ENCODE data around the gene ARHGEF25. TPM values are rescaled to one million over a fixed set of nuclear protein-coding genes. Genes with fewer than 3 reads are reported as not detected.

The ARHGEF25 gene
- total and polyA plus RNA-seq, 2 donors from 2014 or later: 10.9 to 15.0 TPM

GRCh38 chr12:57623811-57624390 lies 12.7 kb downstream of the ARHGEF25 start:
- intact Hi-C loops (cut with DNase I): loop anchor here (5.0 kb wide), 1 partner anchor 42 kb away; no protein-coding TSS in a partner anchor
- no peaks in the 10 kb centered on the region for H3K36me3 ChIP-seq (ENCODE audit: control insufficient read depth in 2 of 3, insufficient read depth in 3 of 3, low read length in 3 of 3)
- FAIRE-seq (no peak), DNase-seq (peak in 1 of 5 donors; percentile 19)
- no peak overlapping the region for H3K4me3 ChIP-seq (ENCODE audit: low read length in 3 of 3)
- H3K9me3 ChIP-seq (ENCODE audit: control insufficient read depth in 2 of 3, insufficient read depth in 1 of 3, low read length in 3 of 3): no peaks in the 10 kb centered on the region
- peaks cover 55% of the 10 kb centered on the region for H3K27me3 ChIP-seq (ENCODE audit: control insufficient read depth, insufficient read depth, low read length)
- H3K4me1 ChIP-seq (ENCODE audit: control insufficient read depth in 2 of 3, insufficient read depth in 2 of 3, low read depth in 1 of 3, low read length in 3 of 3): peaks cover 0 to 19% (median 5%) of the 10 kb centered on the region in 3 donors
- no peak overlapping the region for H3K9ac ChIP-seq (ENCODE audit: low read length in 3 of 3)
- H3K27ac ChIP-seq (ENCODE audit: low read depth in 2 of 2, low read length in 2 of 2): no peak overlapping the region
- no peak for TF ChIP-seq CTCF (IDR thresholded peaks at IDR 0.05; ENCODE audit: borderline replicate concordance, extremely low read depth, insufficient read depth)

DNA sequence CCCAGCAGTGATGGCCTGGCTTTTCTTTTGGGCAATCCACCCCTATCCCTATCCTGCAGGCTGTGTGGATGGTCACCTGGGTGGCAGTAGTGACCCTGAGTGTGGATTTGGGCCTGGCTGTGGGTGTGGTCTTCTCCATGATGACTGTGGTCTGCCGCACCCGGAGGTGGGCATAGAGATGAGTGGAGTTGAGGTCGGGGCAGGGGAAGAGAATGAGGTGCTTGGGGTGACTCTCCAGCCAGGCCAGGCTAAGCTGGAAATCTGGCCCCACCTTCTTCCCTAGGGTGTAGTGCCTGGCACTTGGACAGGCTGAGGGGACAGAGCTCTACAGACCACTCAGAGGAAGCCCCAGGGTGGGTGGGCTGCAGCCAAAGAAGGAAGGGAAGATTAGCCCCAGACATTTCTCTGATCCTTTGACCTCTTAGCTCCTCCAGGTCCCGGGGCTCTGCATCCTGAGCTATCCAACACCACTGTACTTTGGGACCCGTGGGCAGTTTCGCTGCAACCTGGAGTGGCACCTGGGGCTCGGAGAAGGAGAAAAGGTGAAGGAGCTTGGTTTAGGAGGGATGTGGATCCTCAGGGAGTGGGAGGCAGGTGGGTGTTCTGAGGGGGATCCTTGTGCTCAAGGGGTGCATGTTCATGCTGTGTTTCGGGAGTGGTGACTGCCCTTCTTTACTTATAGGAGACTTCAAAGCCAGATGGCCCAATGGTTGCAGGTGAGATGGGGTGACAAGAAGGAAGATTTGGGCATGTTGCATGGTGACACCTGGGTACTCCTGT lies 13.4 kb downstream of the ARHGEF25 start:
- no peak overlapping the region for H3K27ac ChIP-seq (ENCODE audit: low read depth in 2 of 2, low read length in 2 of 2)
- peaks cover 58% of the 10 kb centered on the region for H3K27me3 ChIP-seq (ENCODE audit: control insufficient read depth, insufficient read depth, low read length)
- peaks cover 0 to 19% (median 5%) of the 10 kb centered on the region in 3 donors for H3K4me1 ChIP-seq (ENCODE audit: control insufficient read depth in 2 of 3, insufficient read depth in 2 of 3, low read depth in 1 of 3, low read length in 3 of 3)
- H3K9me3 ChIP-seq (ENCODE audit: control insufficient read depth in 2 of 3, insufficient read depth in 1 of 3, low read length in 3 of 3): no peaks in the 10 kb centered on the region
- no peak overlapping the region for H3K9ac ChIP-seq (ENCODE audit: low read length in 3 of 3)
- no peak for FAIRE-seq
- H3K36me3 ChIP-seq (ENCODE audit: control insufficient read depth in 2 of 3, insufficient read depth in 3 of 3, low read length in 3 of 3): no peaks in the 10 kb centered on the region
- TF ChIP-seq CTCF (IDR thresholded peaks at IDR 0.05; ENCODE audit: borderline replicate concordance, extremely low read depth, insufficient read depth): no peak
- DNase-seq: peak in 2 of 5 donors; percentile 21 to 48
- intact Hi-C loops (cut with DNase I): loop anchor here (5.0 kb wide), 1 partner anchor 42 kb away; no protein-coding TSS in a partner anchor
- no peak overlapping the region for H3K4me3 ChIP-seq (ENCODE audit: low read length in 3 of 3)

GRCh38 chr12:57625261-57626032 lies 14.2 kb downstream of the ARHGEF25 start:
- TF ChIP-seq CTCF (IDR thresholded peaks at IDR 0.05; ENCODE audit: borderline replicate concordance, extremely low read depth, insufficient read depth): no peak
- Histone ChIP-seq H3K9me3 (ENCODE audit: control insufficient read depth in 2 of 3, insufficient read depth in 1 of 3, low read length in 3 of 3) (no peaks in the 10 kb centered on the region), H3K27me3 (ENCODE audit: control insufficient read depth, insufficient read depth, low read length) (peaks cover 53% of the 10 kb centered on the region), H3K36me3 (ENCODE audit: control insufficient read depth in 2 of 3, insufficient read depth in 3 of 3, low read length in 3 of 3) (no peaks in the 10 kb centered on the region), H3K4me3 (ENCODE audit: low read length in 3 of 3) (no peak overlapping the region), H3K27ac (ENCODE audit: low read depth in 2 of 2, low read length in 2 of 2) (no peak overlapping the region), H3K9ac (ENCODE audit: low read length in 3 of 3) (no peak overlapping the region), H3K4me1 (ENCODE audit: control insufficient read depth in 2 of 3, insufficient read depth in 2 of 3, low read depth in 1 of 3, low read length in 3 of 3) (peaks cover 0 to 19% (median 5%) of the 10 kb centered on the region in 3 donors)
- intact Hi-C loops (cut with DNase I): no loop called here
- FAIRE-seq (no peak), DNase-seq (peak in 2 of 5 donors; percentile 25 to 62)

Measured in kidney (tissue), 14 donors.